Epithelial cell of esophagus (primary cell): Measurements from ENCODE around the gene QKI.
A peak's percentile ranks its signal among the peaks of the same experiment; 100 is the strongest.
"Not testable (repeated sequence)": the region's sequence is repeated elsewhere in the genome, so short reads cannot be mapped to it uniquely, and the experiment has no call there.

ENCODE experiments used
- DNase-seq: peaks from one replicate; pipeline ENCODE4 v3.0.0; 2010; ENCODE audit warnings: low read depth
- H3K4me3 ChIP-seq: 2 replicates; pipeline ENCODE4 v1.5.1; 2011; ENCODE audit warnings: mild to moderate bottlenecking, low read length, control low read depth
- TF ChIP-seq, protein P1 (sequence below): IDR thresholded peaks from 2 replicates; pipeline ENCODE4 v1.5.1; 2011; ENCODE audit warnings: low read depth, mild to moderate bottlenecking, low read length, control low read depth, inconsistent platforms; ENCODE audit not compliant: insufficient read depth; ENCODE audit errors: missing control alignments

QKI gene

DNA sequence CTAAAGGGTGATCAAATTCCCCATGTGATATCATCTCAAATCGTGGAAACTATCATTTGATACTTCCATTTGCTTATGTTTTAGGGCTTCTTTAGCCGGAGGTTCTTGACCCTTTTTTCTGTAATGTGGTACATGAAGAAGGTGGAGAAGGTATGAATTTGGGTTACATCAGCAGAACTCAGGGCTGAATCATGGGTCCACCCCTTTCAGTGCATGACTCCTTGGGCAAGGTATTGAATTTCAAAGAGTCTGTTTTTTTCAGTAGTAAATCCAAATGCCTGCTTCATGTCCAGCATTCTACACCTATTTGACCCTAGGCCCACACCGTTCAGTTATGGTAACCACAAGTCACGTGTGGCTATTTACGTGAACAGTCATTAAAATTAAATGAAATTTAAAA lies 30.6 kb upstream of the QKI start:
- no peak overlapping the region for H3K4me3 ChIP-seq
- TF ChIP-seq, protein P1, sequence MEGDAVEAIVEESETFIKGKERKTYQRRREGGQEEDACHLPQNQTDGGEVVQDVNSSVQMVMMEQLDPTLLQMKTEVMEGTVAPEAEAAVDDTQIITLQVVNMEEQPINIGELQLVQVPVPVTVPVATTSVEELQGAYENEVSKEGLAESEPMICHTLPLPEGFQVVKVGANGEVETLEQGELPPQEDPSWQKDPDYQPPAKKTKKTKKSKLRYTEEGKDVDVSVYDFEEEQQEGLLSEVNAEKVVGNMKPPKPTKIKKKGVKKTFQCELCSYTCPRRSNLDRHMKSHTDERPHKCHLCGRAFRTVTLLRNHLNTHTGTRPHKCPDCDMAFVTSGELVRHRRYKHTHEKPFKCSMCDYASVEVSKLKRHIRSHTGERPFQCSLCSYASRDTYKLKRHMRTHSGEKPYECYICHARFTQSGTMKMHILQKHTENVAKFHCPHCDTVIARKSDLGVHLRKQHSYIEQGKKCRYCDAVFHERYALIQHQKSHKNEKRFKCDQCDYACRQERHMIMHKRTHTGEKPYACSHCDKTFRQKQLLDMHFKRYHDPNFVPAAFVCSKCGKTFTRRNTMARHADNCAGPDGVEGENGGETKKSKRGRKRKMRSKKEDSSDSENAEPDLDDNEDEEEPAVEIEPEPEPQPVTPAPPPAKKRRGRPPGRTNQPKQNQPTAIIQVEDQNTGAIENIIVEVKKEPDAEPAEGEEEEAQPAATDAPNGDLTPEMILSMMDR: no peak
- peak; percentile 79 for DNase-seq

DNA sequence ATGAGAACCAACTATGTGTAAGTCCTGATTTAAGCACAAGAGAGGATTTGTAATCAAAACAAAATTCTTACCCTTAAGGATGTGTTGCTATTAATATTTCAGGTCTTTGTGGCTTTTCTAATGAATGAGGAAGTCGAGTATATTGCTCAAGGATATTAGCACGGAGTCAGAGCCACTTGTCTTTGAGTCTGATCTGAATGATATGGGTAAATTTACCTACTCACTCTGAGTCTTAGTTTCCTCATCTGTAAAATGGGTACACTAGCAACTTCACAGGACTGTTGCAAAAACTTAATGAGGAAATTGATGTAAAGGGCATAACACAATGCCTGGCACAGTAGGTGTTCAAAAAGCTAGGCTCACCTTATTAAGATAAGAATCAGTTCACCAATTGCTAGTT lies 30.0 kb upstream of the QKI start:
- TF ChIP-seq, protein P1: no peak
- no peak overlapping the region for H3K4me3 ChIP-seq
- no peak for DNase-seq

DNA sequence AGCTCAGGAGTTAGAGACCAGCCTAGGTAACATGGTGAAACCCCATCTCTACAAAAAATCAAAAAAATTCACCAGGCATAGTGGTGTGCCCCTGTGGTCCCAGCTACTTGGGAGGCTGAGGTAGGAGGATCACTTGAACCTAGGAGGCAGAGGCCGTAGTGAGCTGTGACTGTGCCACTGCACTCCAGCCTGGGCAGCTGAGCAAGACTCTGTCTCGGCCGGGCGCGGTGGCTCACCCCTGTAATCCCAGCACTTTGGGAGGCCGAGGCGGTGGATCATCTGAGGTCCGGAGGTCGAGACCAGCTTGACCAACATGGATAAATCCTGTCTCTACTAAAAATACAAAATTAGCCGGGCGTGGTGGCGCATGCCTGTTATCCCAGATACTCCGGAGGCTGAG lies 29.0 kb upstream of the QKI start:
- H3K4me3 ChIP-seq: not testable (repeated sequence)

DNA sequence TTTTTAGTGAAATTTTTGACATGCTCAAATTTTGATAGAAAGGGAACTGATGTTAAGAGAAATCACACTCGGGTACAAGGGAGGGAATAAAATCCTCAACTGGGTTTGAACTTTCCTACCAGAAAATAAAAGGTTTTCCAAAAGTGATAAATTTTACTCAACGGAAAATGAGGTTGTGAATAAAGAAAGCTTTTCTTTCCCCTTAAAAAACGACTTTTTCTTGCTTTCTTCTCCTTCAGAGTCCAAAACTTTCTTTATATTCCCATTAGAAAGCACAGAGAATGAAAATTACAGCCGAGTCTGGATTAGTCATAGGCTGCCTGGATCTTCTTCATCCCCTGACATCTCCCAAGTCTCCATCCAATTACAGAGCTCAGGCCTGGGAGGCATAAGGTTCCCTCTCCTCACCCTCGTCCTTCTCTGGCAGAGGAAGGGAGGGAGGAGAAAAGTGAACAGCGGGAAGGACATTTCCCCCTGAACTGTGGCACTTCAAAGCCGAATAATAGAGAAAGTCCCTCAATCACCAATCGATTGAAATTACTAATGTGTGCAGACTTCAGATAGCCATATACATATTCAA lies 28.1 kb upstream of the QKI start:
- DNase-seq: no peak
- H3K4me3 ChIP-seq: no peak overlapping the region
- TF ChIP-seq, protein P1: no peak

More for the DNA sequence above, 29.0 kb upstream of the QKI start:
- not testable (repeated sequence) for DNase-seq

DNA sequence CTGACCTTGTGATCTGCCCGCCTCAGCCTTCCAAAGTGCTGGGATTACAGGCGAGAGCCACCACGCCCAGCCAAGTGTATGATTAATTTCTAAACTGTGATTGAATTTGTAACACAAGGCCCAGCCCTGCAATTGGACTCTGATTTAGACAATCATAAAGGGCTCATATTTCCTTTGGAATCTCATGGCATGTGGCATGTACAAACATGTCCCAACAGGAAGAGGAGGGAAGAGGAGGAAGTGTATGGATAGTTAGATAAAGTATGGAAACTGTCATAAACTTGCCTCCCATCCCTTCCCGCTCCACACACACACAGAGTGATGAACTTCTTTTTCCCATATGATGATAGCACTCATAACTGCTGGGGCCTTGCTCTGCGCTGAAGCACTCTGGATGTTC lies 27.2 kb upstream of the QKI start:
- no peak overlapping the region for H3K4me3 ChIP-seq
- TF ChIP-seq, protein P1: no peak
- DNase-seq: peak; percentile 87

DNA sequence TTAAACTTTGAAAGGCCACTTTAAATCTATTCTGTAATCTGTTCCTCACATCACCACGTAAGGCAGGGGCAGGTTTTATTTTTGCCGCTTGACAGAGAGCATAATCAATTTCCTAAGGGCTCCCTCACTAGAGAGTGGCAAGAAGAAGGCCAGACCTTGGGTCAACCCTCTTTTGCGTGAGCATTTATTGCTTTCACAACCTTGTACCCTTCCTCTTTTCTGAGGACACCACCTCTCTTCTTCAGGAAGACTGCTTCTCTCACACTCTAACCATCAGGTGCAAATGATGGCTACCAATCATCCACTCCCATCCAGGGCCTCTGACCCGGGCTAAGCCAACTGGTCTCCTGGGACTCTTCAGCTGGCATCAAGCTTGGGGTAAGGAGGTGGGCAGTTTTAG lies 25.2 kb upstream of the QKI start:
- no peak for DNase-seq
- TF ChIP-seq, protein P1: no peak
- no peak overlapping the region for H3K4me3 ChIP-seq

DNA sequence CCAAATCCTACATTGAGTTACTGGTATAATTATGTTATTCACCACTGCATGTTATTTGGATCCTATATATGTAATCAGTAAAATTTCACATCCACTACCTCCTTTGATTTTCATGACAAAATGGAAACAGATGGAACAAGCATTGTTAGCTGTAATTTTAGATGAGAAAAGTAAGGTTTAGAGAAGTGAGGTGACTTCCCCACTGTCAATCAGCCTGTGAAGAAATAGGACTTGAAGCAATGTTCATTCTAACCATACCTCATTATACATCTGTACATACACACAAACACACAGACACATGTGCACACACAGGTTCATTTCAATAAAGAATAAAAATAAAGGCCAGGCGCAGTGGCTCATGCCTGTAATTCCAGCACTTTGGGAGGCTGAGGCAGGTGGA lies 23.7 kb upstream of the QKI start:
- DNase-seq: no peak
- TF ChIP-seq, protein P1: no peak

More for the DNA sequence above, 23.7 kb upstream of the QKI start:
- no peak overlapping the region for H3K4me3 ChIP-seq
